HG03280 (cell line): Measurements from ENCODE around the gene C15orf62.

Experiments
- ATAC-seq: cut with Tn5 transposase; IDR thresholded peaks from one replicate; pipeline ENCODE4 v1.9.1; 2021; ENCODE audit warnings: mild to moderate bottlenecking, moderate library complexity; ENCODE audit not compliant: unreplicated experiment

C15orf62 gene

GRCh38 chr15:40808861-40809450, 39.2 kb downstream of the C15orf62 start:
- ATAC-seq = no peak

- ATAC-seq = no peak
Observed at GRCh38 chr15:40812721-40813425, 43.1 kb downstream of the C15orf62 start.

GRCh38 chr15:40815042-40815698, 45.4 kb downstream of the C15orf62 start:
- no peak for ATAC-seq

- ATAC-seq = no peak
Observed at GRCh38 chr15:40819048-40819447, 49.3 kb downstream of the C15orf62 start.

GRCh38 chr15:40821195-40821594, 51.4 kb downstream of the C15orf62 start:
- no peak for ATAC-seq
